Stomach (tissue), 4 donors: ENCODE data around the gene FBXW12.

Source experiments
- EP300 ChIP-seq: sonication (generic); formaldehyde crosslinking; IDR thresholded peaks from one replicate; pipeline ENCODE4 v1.6.1; 2017; ENCODE audit warnings: antibody characterized with exemption
- POLR2A ChIP-seq, 4 donors: fragments of 450-650 bp; IDR thresholded peaks; one replicate each; pipeline ENCODE4 v1.6.1; 2016; ENCODE audit warnings: antibody characterized with exemption in 4 of 4, control low read depth in 2 of 4, mild to moderate bottlenecking in 1 of 4, moderate library complexity in 1 of 4
- POLR2AphosphoS5 ChIP-seq, 3 donors: sonication (generic); formaldehyde crosslinking; IDR thresholded peaks; one replicate each; pipeline ENCODE4 v1.6.1; 2016; ENCODE audit warnings: antibody characterized with exemption in 3 of 3
- TF ChIP-seq, protein P1 (sequence below), 7 experiments: fragments of 450-650 bp in 4 of 7; fragments of 200-600 bp in 3 of 7; sonication (generic) in 3 of 7; IDR thresholded peaks; one replicate each; pipeline ENCODE4 v1.5.1; 2016 to 2019; ENCODE audit warnings: antibody characterized with exemption in 7 of 7, control low read depth in 2 of 7, mild to moderate bottlenecking in 1 of 7

DNA sequence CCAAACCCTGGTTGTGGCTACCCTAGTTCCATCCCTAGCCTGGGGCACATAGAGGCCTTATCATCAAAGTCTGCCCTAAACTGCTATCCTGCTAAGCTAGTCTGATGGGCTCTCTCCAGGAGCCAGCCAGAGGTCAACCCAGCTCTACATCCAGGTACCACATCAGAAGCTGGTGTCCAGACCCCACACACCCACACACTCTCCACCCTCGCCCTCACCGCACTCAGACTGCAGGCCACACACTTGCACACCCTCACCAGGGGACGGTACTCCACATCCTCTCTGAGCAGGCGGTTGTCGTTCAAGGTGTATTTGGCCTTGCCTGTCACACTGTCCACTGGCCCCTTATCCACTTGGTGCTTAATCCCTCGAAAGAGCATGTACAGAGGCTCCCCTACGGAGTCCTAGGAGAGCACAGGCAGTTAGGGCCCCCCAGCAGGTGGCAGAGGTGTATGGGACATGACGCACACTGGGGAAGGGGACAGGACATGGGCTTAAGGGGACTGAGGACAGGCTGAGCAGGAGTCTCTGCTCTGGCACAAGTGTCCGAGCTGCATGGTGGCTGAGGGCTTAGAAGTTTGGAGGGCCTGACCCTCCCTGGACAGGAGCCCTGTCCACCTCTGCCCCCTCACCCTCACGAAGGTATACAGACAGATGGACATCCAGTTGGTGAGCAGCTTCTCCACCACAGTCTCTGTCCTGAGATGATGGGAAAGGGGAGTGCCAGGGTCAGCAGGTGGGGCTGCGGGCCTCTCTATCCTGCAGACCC is 39.8 kb downstream of the FBXW12 start:
- TF ChIP-seq, protein P1, sequence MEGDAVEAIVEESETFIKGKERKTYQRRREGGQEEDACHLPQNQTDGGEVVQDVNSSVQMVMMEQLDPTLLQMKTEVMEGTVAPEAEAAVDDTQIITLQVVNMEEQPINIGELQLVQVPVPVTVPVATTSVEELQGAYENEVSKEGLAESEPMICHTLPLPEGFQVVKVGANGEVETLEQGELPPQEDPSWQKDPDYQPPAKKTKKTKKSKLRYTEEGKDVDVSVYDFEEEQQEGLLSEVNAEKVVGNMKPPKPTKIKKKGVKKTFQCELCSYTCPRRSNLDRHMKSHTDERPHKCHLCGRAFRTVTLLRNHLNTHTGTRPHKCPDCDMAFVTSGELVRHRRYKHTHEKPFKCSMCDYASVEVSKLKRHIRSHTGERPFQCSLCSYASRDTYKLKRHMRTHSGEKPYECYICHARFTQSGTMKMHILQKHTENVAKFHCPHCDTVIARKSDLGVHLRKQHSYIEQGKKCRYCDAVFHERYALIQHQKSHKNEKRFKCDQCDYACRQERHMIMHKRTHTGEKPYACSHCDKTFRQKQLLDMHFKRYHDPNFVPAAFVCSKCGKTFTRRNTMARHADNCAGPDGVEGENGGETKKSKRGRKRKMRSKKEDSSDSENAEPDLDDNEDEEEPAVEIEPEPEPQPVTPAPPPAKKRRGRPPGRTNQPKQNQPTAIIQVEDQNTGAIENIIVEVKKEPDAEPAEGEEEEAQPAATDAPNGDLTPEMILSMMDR (IDR thresholded peaks at IDR 0.05), result no peak
- no peak for TF ChIP-seq POLR2A (IDR thresholded peaks at IDR 0.05)
- TF ChIP-seq EP300, result no peak
- TF ChIP-seq POLR2AphosphoS5 (IDR thresholded peaks at IDR 0.05), result no peak
